K562 (cell line): Measurements from ENCODE around the gene MYLIP. TPM values are rescaled to one million over a fixed set of nuclear protein-coding genes. Genes with fewer than 3 reads are reported as not detected.

Experiments
- ARID2 ChIP-seq: fragments of 450-650 bp; IDR thresholded peaks from 2 replicates; pipeline ENCODE4 v1.6.1; 2017; ENCODE audit warnings: antibody characterized with exemption, mild to moderate bottlenecking
- PHB ChIP-seq: fragments of 250-450 bp; sonication (Bioruptor Pico); IDR thresholded peaks from 2 replicates; pipeline ENCODE4 v1.5.0; 2021
- polyA plus RNA-seq, 8 experiments: library from polyadenylated mRNA; depleted of rRNA in 4 of 8; stranded (reverse) in 5 of 8; unstranded in 3 of 8; fragments of >200 nt; fragmentation: Nextera tagmentation in 2 of 8; fragmentation: Illumina TruSeq in 1 of 8; extraction: Ambion mirVana in 2 of 8; extraction: Trizol in 1 of 8; gene quantifications; 2 replicates each; pipeline versions ENCODE4 v1.2.1 to v1.2.3, GENCODE V29; 2011 to 2014; ENCODE audit warnings: inconsistent platforms in 1 of 8, missing spikeins in 1 of 8
- total RNA-seq, 7 experiments: library from RNA; depleted of rRNA in 6 of 7; stranded (reverse); fragments of >200 nt in 6 of 7; fragmentation: Illumina TruSeq in 2 of 7; extraction: Trizol in 2 of 7; gene quantifications; 2 replicates each; pipeline versions ENCODE4 v1.2.1 to v1.2.3, GENCODE V29; 2011 to 2021; ENCODE audit warnings: low replicate concordance in 1 of 7
- TF ChIP-seq, protein P1 (sequence below): fragments of 150-350 bp; IDR thresholded peaks from 2 replicates; pipeline ENCODE4 v1.6.1; 2014; ENCODE audit warnings: low read depth, mild to moderate bottlenecking, low read length, borderline replicate concordance
- TF ChIP-seq, protein P2 (sequence below): fragments of 450-650 bp; IDR thresholded peaks from 2 replicates; pipeline ENCODE4 v1.6.1; 2016; ENCODE audit warnings: low read depth

Gene MYLIP
- total and polyA plus RNA-seq, 9 of the 15 experiments (the other 6 are each of a cell fraction or from before 2014, with no cell fraction given), result 10.8 to 43.5 (median 31.5) TPM

DNA sequence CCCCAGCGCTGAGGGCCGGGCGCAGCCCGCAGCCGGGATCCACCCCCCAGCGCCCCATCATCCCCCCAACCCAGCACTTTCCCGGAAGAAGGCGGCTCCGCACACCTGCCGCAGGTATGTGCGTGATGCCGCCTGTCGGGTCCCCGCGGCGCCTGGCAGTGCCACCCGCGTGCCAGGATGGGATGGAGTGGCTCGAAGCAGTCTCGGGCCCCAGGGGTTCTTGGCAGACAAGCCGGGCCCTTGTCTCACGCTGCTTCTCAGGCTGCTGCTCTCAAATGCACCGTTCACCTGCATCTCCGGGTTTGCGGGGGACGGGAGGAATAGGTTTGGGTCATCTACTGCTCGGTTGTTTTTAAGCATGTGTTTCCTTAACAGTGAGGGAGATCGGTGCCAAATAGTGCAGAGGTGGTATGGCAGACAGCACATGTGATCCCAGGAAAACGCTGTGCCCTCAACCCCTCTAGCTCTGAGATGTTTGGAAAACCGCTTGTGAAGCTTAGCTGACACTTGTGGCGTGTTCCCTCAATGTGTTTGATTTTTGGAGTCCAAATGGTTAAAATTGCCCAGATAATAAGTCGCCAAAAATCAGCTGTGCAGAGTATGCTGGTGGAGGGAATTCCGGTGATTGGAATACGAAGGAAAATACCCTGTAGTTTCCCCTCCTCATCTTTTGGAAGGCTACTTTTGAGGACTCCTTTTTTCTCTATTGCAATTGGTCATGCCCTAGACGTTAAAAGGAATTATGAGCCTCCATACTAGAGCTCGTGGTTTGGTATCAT, 926 bp downstream of the MYLIP start (continued):
- TF ChIP-seq, protein P1, sequence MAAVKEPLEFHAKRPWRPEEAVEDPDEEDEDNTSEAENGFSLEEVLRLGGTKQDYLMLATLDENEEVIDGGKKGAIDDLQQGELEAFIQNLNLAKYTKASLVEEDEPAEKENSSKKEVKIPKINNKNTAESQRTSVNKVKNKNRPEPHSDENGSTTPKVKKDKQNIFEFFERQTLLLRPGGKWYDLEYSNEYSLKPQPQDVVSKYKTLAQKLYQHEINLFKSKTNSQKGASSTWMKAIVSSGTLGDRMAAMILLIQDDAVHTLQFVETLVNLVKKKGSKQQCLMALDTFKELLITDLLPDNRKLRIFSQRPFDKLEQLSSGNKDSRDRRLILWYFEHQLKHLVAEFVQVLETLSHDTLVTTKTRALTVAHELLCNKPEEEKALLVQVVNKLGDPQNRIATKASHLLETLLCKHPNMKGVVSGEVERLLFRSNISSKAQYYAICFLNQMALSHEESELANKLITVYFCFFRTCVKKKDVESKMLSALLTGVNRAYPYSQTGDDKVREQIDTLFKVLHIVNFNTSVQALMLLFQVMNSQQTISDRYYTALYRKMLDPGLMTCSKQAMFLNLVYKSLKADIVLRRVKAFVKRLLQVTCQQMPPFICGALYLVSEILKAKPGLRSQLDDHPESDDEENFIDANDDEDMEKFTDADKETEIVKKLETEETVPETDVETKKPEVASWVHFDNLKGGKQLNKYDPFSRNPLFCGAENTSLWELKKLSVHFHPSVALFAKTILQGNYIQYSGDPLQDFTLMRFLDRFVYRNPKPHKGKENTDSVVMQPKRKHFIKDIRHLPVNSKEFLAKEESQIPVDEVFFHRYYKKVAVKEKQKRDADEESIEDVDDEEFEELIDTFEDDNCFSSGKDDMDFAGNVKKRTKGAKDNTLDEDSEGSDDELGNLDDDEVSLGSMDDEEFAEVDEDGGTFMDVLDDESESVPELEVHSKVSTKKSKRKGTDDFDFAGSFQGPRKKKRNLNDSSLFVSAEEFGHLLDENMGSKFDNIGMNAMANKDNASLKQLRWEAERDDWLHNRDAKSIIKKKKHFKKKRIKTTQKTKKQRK, result no peak
- TF ChIP-seq, protein P2, sequence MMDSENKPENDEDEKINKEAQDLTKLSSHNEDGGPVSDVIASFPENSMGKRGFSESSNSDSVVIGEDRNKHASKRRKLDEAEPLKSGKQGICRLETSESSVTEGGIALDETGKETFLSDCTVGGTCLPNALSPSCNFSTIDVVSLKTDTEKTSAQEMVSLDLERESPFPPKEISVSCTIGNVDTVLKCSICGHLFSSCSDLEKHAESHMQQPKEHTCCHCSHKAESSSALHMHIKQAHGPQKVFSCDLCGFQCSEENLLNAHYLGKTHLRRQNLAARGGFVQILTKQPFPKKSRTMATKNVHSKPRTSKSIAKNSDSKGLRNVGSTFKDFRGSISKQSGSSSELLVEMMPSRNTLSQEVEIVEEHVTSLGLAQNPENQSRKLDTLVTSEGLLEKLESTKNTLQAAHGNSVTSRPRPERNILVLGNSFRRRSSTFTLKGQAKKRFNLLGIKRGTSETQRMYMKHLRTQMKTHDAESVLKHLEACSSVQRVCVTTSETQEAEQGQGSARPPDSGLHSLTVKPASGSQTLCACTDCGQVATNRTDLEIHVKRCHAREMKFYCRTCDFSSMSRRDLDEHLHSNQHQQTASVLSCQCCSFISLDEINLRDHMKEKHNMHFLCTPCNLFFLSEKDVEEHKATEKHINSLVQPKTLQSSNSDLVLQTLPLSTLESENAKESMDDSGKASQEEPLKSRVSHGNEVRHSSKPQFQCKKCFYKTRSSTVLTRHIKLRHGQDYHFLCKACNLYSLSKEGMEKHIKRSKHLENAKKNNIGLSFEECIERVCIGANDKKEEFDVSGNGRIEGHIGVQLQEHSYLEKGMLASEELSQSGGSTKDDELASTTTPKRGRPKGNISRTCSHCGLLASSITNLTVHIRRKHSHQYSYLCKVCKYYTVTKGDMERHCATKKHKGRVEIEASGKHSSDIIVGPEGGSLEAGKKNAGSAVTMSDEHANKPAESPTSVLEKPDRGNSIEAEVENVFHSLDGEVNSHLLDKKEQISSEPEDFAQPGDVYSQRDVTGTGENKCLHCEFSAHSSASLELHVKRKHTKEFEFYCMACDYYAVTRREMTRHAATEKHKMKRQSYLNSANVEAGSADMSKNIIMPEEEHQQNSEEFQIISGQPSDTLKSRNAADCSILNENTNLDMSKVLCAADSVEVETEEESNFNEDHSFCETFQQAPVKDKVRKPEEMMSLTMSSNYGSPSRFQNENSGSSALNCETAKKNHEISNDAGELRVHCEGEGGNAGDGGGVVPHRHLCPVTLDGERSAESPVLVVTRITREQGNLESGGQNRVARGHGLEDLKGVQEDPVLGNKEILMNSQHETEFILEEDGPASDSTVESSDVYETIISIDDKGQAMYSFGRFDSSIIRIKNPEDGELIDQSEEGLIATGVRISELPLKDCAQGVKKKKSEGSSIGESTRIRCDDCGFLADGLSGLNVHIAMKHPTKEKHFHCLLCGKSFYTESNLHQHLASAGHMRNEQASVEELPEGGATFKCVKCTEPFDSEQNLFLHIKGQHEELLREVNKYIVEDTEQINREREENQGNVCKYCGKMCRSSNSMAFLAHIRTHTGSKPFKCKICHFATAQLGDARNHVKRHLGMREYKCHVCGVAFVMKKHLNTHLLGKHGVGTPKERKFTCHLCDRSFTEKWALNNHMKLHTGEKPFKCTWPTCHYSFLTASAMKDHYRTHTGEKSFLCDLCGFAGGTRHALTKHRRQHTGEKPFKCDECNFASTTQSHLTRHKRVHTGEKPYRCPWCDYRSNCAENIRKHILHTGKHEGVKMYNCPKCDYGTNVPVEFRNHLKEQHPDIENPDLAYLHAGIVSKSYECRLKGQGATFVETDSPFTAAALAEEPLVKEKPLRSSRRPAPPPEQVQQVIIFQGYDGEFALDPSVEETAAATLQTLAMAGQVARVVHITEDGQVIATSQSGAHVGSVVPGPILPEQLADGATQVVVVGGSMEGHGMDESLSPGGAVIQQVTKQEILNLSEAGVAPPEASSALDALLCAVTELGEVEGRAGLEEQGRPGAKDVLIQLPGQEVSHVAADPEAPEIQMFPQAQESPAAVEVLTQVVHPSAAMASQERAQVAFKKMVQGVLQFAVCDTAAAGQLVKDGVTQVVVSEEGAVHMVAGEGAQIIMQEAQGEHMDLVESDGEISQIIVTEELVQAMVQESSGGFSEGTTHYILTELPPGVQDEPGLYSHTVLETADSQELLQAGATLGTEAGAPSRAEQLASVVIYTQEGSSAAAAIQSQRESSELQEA, result no peak
- TF ChIP-seq PHB (CRISPR knock-in tag) (peak; percentile 75; the same call in 1 of the 2 replicates), ARID2 (no peak)
